CD4-positive, alpha-beta T cell treated with Interferon alpha-2 for 1 hour (primary cell): ENCODE measurements around the gene ZNF500.
"Not testable (repeated sequence)": the region's sequence is repeated elsewhere in the genome, so short reads cannot be mapped to it uniquely, and the experiment has no call there.

Experiments
- DNase-seq, 2 donors: peaks; one replicate each; pipeline ENCODE4 v3.0.0-alpha.2; 2020 to 2022

Gene ZNF500

DNA sequence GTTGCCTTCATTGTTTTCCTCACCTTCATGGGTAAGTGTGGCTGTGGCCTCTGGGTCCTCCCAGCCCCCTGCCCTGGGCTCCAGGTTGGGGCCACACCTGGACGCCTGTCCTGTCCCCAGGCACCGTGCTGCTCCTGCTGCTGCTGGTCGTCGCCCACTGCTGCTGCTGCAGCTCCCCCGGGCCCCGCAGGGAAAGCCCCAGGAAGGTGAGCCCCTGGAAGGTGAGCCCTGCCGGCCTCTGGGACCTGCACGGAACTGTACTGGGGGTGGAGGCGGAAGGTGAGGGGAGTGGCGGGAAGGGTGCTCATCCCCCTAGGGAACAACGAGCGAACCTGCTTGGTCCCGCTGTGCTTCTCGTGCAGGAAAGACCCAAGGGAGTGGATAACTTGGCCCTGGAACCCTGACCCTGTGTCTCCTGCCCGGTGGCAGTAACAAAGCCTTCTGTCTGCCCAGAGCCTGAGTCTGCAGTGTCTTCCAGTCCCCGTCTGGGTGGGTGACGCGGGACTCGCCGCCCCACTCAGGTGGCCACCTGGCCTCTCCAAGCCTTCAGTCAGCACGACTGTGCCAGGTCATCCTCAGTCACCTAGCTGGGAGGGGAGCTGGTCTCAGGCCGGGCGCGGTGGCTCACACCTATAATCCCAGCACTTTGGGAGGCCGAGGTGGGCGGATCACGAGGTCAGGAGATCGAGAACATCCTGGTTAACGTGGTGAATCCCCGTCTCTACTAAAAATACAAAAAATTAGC, 29.0 kb upstream of the ZNF500 start:
- no peak for DNase-seq

DNA sequence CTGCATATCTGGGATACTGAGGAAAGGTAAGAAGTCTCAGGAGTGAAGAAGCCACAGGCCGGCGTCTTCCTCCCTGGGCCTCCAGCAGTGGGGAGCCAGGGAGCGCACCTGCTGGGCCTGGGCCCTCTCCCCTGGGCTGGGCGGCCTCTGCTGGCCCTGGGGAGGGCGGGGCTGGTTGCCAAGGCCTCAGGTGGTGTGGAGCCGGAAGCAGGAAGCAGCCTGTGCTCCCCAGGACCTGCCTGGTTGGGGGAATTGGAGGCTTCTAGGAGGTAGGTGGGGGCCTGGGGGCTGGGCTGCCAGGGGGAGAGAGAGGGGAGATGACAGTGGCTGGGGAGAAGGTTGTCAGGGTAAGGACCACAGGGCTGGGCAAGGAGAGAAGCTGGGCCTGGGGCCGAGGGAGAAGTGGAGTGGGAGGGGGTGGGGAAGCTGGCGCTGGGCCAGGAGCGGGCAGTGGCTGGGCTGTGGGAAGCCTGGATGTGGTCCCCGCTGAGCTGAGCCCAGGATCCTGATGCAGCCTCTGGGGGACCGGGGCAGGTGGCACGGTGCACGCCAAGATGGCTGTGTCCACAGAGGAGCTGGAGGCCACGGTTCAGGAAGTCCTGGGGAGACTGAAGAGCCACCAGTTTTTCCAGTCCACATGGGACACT, 28.3 kb upstream of the ZNF500 start, which contains the start of gene SMIM22:
Gene SMIM22 (plus strand): TSS at position 189 of the 647 bp plus-strand sequence. CDS start 366 bp downstream, at position 555.
- no peak for DNase-seq

DNA sequence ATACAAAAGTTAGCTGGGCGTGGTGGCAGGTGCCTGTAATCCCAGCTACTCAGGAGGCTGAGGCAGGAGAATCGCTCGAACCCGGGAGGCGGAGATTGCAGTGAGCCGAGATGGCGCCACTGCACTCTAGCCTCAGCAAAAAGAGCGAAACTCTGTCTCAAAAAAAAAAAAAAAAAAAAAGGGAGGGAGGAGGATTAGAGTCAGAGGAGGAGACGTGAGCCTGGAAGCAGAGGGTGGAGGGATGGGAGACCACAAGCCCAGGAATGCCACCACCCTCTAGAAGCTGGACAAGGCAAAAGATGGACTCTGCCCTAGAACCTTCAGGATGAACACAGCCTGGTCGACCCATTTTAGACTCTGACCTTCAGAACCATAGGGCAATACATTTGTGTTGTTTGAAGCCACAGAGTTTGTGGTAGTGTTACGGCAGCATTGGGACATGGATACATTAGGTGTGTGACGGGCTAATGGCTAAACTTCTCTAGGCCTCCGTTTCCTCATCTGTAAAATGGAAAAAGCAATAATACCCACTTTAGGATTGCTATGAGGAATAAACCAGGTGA, 26.1 kb upstream of the ZNF500 start:
- no peak for DNase-seq

DNA sequence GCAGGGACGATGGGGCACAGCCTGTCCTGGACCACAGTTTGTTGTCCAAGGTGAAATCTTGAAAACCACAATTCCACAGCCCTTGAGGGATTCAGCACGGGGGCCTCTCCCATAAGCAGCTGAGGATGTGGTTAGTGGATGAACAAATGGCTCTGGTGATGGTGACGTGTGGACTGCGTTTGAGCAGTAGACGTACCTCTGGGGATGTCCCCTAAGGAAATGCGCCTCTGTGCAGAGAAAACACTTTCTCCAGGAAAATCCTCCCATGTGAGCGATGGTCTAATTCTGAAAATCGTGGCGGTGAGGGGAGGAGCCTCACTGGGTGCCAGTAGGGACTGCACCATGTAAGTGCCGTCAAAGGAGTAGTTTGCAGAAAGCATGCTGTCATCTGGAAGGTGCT, 23.9 kb upstream of the ZNF500 start:
- DNase-seq, result no peak

DNA sequence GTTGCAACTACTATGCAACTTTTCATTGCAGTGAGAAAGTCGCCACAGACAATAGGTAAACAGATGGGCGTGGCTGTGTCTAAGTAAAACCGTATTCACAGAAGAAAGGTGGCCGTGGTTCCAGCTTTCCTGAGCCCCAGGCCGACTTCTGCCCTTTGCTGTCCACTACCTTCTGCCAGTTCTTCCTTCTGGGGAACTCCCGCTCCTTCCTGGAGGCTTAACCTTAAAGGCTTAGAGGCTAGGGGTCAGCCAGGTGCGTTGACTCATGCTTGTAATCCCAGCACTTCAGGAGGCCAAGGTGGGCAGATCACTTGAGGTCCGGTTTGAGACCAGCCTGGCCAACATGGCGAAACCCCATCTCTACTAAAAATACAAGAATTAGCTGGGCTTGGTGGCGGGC, 23.3 kb upstream of the ZNF500 start:
- no peak for DNase-seq

DNA sequence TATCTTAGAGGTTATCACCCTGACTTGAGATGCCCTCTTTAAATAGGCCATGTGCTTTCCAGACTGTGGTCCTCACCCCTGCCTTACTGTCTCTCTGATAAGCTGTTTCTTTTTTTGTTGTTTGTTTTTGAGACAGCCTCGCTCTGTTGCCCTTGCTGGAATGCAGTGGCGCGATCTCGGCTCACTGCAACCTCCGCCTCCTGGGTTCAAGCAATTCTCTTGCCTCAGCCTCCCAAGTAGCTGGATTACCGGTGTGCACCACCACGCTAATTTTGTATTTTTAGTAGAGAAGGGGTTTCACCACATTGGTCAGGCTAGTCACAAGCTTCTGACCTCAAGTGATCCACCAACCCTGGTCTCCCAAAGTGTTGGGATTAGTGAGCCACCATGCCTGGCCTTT, 21.9 kb upstream of the ZNF500 start:
- no peak for DNase-seq

DNA sequence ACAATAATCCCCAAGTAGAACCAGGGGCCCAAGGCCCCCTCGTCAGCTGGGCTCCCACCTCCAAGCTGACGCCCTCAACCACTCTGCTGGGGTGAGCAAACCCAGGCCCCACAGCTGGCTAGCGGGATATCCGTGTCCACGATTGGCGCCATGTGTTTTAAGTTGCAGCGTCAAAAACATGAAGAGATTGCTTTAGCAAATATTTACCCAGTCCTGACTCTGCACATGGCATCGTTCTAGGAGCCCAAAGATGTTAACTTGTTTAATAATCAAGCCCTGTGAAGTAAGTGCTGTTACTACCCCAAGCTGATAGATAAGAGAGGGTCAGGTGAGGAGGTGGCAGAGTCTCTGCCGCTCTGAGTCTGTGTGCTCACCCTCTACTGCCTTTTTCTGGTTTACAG, 21.5 kb upstream of the ZNF500 start:
- DNase-seq, result no peak

DNA sequence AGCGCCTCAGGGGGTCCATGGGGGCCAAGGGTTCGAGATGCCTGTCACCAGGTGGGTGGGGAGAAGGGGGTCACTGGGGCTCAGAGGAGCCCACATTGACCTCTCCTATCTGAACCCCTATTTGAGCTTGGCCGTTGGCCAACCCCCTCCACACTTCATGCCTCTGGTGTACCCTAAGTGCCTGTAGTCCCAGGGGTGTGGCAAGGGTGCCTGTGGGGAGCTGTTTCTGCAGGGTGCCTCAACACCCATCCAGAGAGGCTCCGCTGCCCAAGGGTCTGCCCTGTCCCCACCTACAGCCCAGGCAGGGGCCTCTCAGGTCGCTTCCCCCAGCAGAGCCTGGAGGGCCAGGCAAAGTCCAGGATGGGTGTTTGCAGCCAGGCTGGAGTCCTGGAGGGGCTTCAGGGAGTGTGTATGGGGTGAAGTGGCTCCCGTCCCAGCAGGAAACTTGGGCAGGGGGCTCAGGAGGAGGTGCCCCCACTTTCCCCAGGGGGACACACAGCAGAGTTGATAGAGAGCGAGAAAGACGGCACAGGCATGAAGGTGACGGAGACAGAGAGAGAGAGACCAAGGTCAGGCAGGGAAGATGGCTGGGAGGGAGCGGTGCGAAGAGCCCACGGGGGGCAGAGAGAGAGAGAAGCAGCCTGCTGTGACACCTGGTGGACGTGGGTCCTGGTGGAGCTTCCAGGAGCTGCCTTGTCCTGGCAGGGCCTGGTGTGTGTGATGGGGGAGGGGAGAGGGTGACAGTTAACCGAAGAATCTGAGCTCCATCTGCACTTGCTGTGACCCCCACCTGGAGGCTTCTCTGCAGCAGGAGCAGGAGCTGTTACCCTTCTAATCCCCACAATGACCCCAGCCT, 20.9 kb upstream of the ZNF500 start, which contains the start of gene SEPTIN12:
Gene SEPTIN12 (minus strand): TSS at position 719 of the 856 bp plus-strand sequence. CDS start 700 bp downstream, at position 19.
- no peak for DNase-seq

DNA sequence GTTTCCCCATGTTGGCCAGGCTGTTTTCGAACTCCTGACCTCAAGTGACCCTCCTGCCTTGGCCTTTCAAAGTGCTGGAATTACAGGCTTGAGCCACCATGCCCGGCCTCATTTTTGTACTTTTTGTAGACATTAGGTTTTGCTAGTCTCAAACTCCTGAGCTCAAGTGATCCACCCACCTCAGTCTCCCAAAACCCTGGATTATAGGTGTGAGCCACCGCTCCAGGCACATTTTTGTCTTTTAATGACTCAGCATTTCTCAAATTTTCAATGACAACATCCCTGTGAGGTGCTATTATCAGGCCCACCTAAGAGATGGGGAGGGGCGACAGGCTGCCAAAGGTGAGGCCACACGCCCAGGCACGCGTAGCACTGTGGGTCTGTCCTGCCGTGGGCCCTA, 20.1 kb upstream of the ZNF500 start:
- no peak for DNase-seq

DNA sequence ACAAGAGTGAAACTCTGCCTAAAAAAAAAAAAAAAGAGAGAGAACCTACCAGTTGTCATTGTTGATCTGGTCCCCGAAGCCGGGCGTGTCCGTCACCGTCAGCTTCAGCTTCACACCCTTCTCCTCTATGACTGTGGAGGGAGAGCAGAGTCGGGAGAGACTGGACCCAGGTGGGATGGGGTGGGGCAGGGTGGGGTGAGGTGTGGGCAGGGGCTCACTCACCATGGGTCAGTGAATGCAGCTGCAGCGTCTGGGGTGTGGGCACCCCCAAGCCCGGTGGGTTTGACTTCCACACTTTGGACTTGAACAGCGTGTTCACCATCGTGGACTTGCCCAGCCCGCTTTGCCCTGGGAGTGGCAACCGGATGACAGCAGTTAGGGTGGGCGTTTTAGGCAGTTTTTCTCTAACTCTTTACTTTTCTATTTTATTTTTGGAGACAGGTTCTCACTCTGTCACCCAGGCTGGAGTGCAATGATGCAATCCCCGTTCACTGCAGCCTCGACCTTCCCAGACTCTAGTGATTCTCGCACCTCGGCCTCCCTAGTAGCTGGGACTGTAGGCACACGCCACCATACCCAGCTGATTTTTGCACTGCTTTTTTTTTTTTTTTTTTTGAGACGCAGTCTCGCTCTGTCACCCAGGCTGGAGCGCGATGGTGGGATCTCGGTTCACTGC, 18.9 kb upstream of the ZNF500 start:
- DNase-seq, result no peak

DNA sequence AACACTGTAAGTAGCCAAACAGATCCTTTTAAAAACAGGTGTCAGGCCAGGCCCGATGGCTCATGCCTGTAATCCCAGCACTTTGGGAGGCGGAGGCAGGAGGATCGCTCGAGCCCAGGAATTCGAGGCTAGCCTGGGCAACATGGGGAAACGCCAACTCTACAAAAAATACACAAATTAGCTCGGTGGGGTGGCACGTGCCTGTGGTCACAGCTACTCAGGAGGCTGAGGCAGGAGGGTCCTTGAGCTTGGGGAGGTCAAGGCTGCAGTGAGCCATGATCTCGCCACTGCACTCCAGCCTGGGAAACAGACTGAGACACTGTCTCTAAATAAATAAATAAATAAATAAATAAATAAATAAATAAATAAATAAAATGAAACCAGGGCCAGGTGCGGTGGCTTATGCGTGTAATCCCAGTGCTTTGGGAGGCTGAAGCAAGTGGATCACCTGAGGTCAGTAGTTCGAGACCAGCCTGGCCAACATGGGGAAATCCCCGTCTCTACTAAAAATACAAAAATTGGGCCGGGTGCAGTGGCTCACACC, 17.6 kb upstream of the ZNF500 start:
- DNase-seq, result not testable (repeated sequence)

DNA sequence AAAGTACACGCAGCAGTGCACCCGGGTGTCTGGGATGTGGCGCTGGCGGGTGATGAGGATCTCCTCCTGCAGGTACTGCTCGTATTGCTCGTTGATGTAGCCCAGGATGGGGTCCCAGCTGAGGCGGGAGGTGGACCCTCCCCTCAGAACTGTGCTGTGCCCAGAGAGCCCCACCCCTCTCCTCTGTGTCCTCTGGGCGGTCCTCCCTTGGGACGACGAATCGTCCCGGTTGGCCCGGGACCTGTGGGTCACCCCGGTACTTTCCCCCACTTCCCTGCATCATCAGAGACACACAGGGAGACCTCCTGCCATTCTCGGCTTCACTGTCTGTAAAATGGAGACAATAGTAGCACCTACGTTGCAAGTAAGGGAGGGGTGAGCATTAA, 17.0 kb upstream of the ZNF500 start:
- no peak for DNase-seq

DNA sequence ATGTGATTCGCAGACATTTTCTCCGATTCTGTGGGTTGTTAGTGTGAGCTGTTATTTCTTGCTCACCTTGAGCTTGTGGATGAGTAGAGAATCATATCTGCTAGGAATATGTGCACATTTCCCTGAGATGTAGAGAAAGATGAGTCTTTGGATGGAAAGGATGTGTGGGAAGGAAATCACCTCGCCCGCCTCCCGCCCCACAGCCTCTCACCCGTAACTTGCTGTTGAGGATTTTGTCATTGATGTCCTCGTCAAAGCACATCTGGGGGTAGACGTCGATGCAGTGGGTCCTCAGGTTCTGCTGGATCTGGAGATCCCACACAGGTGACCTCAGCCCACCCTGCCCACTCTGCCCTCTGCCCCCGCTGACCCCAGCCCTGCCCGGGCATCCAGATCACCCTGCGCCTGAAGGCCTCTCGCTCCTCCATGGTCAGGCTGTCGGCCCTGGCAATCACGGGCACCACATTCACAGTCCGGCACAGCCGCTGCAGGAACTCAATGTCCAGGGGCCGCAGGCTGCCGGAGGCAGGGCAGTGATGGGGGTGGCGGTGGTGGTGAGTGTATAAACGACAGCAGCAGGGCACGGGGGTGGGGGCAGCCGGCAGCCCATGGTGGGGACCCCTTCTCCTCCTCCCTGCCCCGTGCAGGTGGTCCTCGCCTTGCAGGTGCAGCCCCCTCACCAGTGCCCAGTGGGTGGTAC, 16.4 kb upstream of the ZNF500 start:
- DNase-seq, result no peak

DNA sequence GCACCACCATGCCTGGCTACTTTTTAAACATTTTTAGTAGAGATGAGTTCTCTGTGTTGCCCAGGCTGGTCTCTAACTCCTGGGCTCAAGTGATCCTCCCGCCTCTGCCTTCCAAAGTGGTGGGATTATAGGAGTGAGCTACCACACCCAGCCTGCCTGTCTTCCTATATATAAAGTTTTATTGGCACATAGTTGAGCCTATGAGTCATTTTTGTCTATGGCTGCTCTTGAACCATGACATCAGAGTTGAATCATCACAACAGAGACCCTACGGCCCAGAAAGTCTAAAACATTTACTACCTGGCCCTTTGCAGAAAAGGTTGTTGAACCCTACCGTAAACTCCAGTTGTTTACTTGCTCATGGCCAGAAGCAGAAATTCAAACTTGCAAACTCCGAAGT, 13.3 kb upstream of the ZNF500 start:
- DNase-seq, result no peak

DNA sequence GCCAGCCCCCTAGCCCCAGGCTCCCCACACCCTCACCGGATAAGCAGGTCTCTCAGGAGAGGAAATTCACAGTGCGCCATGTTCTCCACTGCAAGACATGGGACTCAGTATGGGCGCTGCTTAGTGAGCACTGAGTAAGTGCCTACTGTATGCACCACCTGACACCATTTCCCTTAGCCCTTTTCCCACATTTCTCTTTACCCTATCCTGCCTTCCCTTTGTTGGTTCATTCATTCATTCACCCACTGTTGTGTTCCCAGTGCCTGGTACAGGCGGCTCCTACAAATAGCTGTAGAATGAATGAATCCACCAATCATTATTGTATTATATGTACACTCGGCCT, 11.1 kb upstream of the ZNF500 start:
- DNase-seq, result no peak

DNA sequence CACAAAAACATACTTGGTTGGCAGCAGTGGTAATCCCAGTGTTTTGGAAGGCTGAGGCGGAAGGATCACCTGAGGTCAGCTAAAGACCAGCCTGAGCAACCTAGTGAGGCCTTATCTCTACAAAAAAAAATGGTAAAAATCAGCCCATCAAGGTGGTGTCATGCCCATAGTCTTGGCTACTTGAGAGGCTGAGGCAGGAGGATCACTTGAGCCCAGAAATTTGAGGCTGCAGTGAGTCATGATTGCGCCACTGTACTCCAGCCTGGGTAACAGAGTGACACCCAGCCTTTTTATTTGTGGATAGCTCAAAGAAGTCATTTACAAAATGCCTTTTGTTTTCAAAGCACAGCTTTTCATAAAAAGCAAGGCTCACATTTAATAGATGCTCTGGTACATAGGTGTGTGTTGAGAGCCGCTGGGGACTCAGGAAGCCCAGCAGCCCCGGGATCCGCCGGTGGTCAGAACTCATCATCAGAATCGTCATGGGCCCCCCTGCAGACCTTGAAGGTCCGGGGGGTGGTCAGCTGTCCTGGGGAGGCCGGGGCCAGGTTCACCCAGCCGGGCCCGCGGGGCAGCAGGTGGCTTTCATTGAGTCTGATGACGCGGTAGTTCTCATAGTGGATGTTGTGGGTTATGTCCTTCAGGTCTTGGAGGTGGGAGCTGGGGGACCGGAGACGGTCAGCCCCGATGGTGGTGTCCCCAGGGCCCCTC, 10.5 kb upstream of the ZNF500 start:
- no peak for DNase-seq

DNA sequence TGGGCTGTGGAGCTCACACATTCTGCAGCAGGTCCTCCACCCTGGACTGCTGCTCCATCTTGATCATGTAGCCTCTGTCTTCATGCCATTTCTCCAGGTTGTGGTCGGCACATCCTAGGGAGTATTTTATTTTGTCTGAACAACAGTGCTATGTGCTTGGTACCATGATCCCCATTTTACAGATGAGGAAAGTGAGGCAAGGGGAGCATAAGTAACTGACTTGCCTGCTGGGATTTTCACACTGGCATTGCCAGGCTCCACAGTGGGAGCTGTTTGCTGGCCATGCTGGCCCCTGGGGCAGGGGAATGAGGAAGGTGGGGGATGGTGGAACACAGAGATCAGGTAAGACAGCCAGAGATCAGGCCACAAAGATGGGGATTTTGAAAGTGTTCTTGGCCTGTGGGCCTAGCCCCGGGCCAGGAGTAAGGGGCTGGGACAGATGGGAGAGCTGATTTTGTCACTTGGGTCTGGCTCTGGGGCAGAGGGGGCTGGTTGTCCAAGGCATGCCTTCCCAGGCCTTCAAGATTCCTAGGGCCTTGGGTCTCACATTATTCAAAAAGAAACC, 9.3 kb upstream of the ZNF500 start:
- DNase-seq, result no peak

DNA sequence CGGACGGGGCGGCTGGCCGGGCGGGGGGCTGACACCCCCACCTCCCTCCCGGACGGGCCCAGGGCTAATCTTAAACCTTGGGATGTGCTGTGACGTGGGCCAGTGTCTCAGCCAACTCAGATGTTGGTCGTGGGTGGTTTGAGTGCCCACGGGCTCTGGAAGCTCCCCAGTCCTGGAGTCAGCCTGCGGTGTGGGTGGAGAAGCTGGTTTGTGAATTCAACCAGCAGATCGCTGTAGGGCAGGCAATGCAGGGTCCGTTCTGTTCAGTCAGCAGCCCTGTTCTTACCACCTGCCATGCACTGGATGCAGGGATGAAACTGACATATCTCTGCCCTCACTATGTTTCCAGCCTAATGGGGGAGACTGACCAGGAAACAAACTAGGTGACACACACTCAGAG, 8.0 kb upstream of the ZNF500 start:
- no peak for DNase-seq

DNA sequence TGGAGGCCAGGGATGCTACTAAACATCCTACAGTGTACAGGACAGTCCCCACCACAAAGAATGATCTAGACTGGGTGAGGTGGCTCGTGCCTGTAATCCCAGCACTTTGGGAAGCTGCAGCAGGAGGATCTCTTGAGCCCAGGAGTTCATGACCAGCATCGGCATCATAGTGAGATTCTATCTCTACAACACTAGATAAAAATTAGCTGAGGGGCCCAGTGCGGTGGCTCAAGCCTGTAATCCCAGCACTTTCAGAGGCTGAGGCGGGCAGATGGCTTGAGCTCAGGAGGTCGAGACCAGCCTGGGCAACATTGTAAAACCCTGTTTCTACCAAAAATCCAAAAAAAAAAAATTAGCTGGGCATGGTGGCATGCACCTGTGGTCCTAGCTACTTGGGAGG, 5.4 kb upstream of the ZNF500 start:
- DNase-seq, result no peak

DNA sequence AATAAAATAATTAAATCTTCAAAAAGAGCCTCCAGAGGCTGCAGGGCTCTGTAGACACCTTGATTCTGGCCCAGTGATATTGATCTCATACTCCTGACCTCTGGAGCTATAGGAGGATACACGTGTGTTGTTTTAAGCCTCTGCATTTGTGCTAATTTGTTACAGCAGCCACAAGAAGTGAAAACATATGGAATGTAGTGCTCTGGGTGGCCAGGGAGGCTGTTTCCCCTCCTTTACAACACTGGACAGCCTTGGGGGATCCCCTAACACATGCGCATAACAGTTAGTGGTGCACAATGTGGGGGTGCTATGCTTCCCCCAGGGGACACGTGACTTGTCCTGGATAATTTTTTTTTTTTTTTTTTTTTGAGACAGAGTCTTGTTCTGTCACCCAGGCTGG, 4.7 kb upstream of the ZNF500 start:
- DNase-seq, result no peak

DNA sequence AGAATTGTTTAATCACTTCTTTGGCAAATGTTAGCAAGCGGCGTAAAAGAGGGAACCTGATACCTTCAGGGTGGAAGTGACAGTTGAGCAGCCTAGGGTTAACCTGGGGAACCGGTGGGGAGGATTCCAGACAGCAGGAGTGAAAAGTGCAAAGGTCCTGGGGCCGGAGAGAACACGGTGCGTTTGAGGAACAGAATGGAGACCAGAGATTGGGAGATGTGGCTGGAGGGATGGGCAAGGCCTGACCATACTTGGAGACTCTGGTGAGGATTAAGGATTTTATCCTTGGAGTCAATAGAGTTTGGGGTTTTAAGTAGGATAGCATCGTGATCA, 2.3 kb upstream of the ZNF500 start:
- DNase-seq, result no peak
